Measurements from ENCODE around the gene CNEP1R1. TPM values are rescaled to one million over a fixed set of nuclear protein-coding genes. Genes with fewer than 3 reads are reported as not detected.

CNEP1R1 gene
- polyA plus RNA-seq, 1 experiment = 15.2 TPM

GRCh38 chr16:49986351-49987124 is 38.5 kb upstream of the CNEP1R1 start:
- H3K4me3 ChIP-seq (ENCODE audit: low read depth, low read length) = no peak overlapping the region
- DNase-seq (ENCODE audit: low read depth) = peak; percentile 3
- ChIA-PET CTCF (no interaction called here), POLR2A (no interaction called here)
- H3K27me3 ChIP-seq (ENCODE audit: control insufficient read depth, insufficient read depth, low read length) = no peaks in the 10 kb centered on the region
- TF ChIP-seq, protein P1, sequence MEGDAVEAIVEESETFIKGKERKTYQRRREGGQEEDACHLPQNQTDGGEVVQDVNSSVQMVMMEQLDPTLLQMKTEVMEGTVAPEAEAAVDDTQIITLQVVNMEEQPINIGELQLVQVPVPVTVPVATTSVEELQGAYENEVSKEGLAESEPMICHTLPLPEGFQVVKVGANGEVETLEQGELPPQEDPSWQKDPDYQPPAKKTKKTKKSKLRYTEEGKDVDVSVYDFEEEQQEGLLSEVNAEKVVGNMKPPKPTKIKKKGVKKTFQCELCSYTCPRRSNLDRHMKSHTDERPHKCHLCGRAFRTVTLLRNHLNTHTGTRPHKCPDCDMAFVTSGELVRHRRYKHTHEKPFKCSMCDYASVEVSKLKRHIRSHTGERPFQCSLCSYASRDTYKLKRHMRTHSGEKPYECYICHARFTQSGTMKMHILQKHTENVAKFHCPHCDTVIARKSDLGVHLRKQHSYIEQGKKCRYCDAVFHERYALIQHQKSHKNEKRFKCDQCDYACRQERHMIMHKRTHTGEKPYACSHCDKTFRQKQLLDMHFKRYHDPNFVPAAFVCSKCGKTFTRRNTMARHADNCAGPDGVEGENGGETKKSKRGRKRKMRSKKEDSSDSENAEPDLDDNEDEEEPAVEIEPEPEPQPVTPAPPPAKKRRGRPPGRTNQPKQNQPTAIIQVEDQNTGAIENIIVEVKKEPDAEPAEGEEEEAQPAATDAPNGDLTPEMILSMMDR (IDR thresholded peaks at IDR 0.05; ENCODE audit: insufficient read depth, low read depth, low read length) = no peak
- no peaks in the 10 kb centered on the region for H3K36me3 ChIP-seq (ENCODE audit: control insufficient read depth, insufficient read depth, low read length)

DNA sequence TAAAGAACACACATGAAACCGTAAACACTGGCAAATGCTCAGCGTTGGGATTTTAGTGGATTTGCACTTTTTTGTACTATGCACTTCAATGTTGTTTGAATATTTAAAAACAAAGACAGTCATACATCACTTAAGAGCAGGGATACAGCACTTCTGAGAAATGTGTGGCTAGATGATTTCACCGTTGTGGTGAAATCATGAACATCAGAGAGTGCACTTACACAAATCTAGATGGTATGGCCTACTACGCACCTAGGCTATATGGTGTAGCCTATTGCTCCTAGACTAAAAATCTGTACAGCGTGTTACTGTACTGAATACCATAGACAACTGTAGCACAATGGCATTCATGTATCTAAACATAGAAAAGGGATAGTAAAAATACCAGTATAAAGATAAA is 37.6 kb upstream of the CNEP1R1 start:
- ChIA-PET POLR2A (no interaction called here), CTCF (no interaction called here)

GRCh38 chr16:49992825-49993224 is 32.2 kb upstream of the CNEP1R1 start:
- ChIA-PET CTCF (no interaction called here), POLR2A (no interaction called here)
- Histone ChIP-seq H3K4me3 (ENCODE audit: low read depth, low read length) (no peak overlapping the region), H3K27me3 (ENCODE audit: control insufficient read depth, insufficient read depth, low read length) (peaks cover 2% of the 10 kb centered on the region; the same call in 1 of the 2 replicates), H3K36me3 (ENCODE audit: control insufficient read depth, insufficient read depth, low read length) (no peaks in the 10 kb centered on the region)
- TF ChIP-seq, protein P1 (IDR thresholded peaks at IDR 0.05; ENCODE audit: insufficient read depth, low read depth, low read length) = no peak
- DNase-seq (ENCODE audit: low read depth) = no peak

More for the DNA sequence above, 37.6 kb upstream of the CNEP1R1 start:
- no peaks in the 10 kb centered on the region for H3K36me3 ChIP-seq (ENCODE audit: control insufficient read depth, insufficient read depth, low read length)
- no peaks in the 10 kb centered on the region for H3K27me3 ChIP-seq (ENCODE audit: control insufficient read depth, insufficient read depth, low read length)
- H3K4me3 ChIP-seq (ENCODE audit: low read depth, low read length) = no peak overlapping the region
- TF ChIP-seq, protein P1 (IDR thresholded peaks at IDR 0.05; ENCODE audit: insufficient read depth, low read depth, low read length) = no peak
- no peak for DNase-seq (ENCODE audit: low read depth)

DNA sequence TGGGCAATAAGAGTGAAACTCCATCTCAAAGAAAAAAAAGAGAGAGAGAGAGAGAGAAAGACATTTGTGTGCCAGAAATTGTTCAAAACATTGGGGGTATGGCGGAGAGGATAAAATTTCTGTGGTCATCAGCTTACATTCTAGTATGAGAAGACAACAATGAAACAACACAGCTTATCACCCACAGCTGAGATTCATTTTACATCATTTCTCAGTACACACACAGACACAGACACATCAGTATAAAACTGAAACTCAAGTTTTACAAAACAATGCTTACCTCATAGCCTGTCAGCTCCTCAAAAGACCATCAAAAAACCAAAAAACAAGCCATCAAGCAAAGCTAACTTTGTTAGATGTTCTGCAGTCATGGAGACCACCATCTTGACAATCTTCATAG is 31.4 kb upstream of the CNEP1R1 start:
- no peaks in the 10 kb centered on the region for H3K36me3 ChIP-seq (ENCODE audit: control insufficient read depth, insufficient read depth, low read length)
- H3K27me3 ChIP-seq (ENCODE audit: control insufficient read depth, insufficient read depth, low read length) = peaks cover 2% of the 10 kb centered on the region; the same call in 1 of the 2 replicates
- H3K4me3 ChIP-seq (ENCODE audit: low read depth, low read length) = no peak overlapping the region
- ChIA-PET CTCF (no interaction called here), POLR2A (no interaction called here)
- no peak for DNase-seq (ENCODE audit: low read depth)
- TF ChIP-seq, protein P1 (IDR thresholded peaks at IDR 0.05; ENCODE audit: insufficient read depth, low read depth, low read length) = no peak

DNA sequence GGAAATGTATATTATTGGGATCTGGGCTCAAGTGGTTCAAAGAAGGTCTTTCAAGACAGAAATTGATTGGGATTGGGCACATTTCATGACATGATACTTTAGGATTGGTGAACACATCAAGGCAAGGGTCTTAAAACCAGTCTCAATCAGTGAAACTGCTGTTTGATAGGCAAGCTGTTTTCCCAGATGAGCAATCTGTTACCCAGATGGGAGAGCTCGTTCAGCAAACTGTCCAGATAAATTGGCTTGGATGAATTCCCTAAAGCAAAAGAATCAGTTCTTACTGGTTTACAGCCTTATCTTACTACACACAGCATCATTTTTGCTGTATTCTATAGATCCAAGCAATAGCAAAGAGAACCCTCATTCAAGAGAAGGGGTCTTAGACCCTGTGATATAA is 31.0 kb upstream of the CNEP1R1 start:
- no peak for DNase-seq (ENCODE audit: low read depth)
- ChIA-PET CTCF (no interaction called here), POLR2A (no interaction called here)
- H3K36me3 ChIP-seq (ENCODE audit: control insufficient read depth, insufficient read depth, low read length) = no peaks in the 10 kb centered on the region
- TF ChIP-seq, protein P1 (IDR thresholded peaks at IDR 0.05; ENCODE audit: insufficient read depth, low read depth, low read length) = no peak
- H3K27me3 ChIP-seq (ENCODE audit: control insufficient read depth, insufficient read depth, low read length) = peaks cover 2% of the 10 kb centered on the region; the same call in 1 of the 2 replicates
- no peak overlapping the region for H3K4me3 ChIP-seq (ENCODE audit: low read depth, low read length)
